Measurements from ENCODE around the gene ZBED4.

The ZBED4 gene

DNA sequence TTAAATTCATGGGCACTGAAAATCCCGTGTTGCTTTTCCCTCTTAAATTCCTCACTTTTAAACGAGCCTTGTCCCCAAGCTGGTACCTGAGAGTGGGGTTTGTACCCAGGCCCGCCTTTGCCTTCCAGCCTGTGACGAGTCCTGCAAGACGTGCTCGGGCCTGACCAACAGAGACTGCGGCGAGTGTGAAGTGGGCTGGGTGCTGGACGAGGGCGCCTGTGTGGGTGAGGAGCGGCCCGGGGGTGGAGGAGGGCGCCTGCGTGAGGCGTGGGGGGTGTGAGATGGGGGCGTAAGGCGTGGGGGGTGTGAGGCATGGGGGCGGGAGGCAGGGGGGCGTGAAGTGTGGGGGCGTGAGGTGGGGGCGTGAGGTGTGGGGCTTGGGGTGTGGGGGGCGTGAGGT lies 68.8 kb downstream of the ZBED4 start:
- H4K20me1 ChIP-seq (ENCODE audit: control insufficient read depth, insufficient read depth, low read depth, low read length): no peaks in the 10 kb centered on the region; the same call in 1 of the 2 replicates
- peaks cover 66% of the 10 kb centered on the region for H3K36me3 ChIP-seq (ENCODE audit: control insufficient read depth, low read length)

GRCh38 chr22:49922926-49923325 lies 69.3 kb downstream of the ZBED4 start:
- H3K4me1 ChIP-seq (ENCODE audit: control insufficient read depth, low read length): peaks cover 77% of the 10 kb centered on the region
- H3K9me2 ChIP-seq (replicated peaks; ENCODE audit: control insufficient read depth, low read length): no peaks in the 10 kb centered on the region
- peak overlapping the region; percentile 99 for H3K27ac ChIP-seq (ENCODE audit: low read depth, low read length)
- no peaks in the 10 kb centered on the region; the same call in 1 of the 2 replicates for H4K20me1 ChIP-seq (ENCODE audit: control insufficient read depth, insufficient read depth, low read depth, low read length)
- peak overlapping the region; percentile 99 for H3K4me2 ChIP-seq (ENCODE audit: low read length)
- H3K27me3 ChIP-seq (ENCODE audit: control insufficient read depth, low read length): no peaks in the 10 kb centered on the region
- peaks cover 68% of the 10 kb centered on the region for H3K36me3 ChIP-seq (ENCODE audit: control insufficient read depth, low read length)
- no peak for TF ChIP-seq EZH2phosphoT487 (IDR thresholded peaks at IDR 0.05; ENCODE audit: borderline replicate concordance, low read length)
- no peak for TF ChIP-seq CTCF (IDR thresholded peaks at IDR 0.05; ENCODE audit: low read depth, low read length, poor library complexity, severe bottlenecking)
- peaks cover 46% of the 10 kb centered on the region for H3K79me2 ChIP-seq (ENCODE audit: control insufficient read depth, low read length)
- H3F3A ChIP-seq (ENCODE audit: control insufficient read depth, insufficient read depth): peaks cover 36% of the 10 kb centered on the region
- H3K4me3 ChIP-seq (ENCODE audit: low read length): peak overlapping the region; percentile 62
- H3K9me3 ChIP-seq (ENCODE audit: control insufficient read depth, insufficient read depth, low read length): no peaks in the 10 kb centered on the region

More for the DNA sequence above, 68.8 kb downstream of the ZBED4 start:
- Histone ChIP-seq H3K27me3 (ENCODE audit: control insufficient read depth, low read length) (no peaks in the 10 kb centered on the region), H3K9me3 (ENCODE audit: control insufficient read depth, insufficient read depth, low read length) (no peaks in the 10 kb centered on the region), H3K27ac (ENCODE audit: low read depth, low read length) (peak overlapping the region; percentile 30), H3K79me2 (ENCODE audit: control insufficient read depth, low read length) (peaks cover 50% of the 10 kb centered on the region), H3K4me2 (ENCODE audit: low read length) (peak overlapping the region; percentile 17; the same call in 1 of the 2 replicates), H3K4me1 (ENCODE audit: control insufficient read depth, low read length) (peaks cover 77% of the 10 kb centered on the region), H3K4me3 (ENCODE audit: low read length) (no peak overlapping the region), H3F3A (ENCODE audit: control insufficient read depth, insufficient read depth) (peaks cover 35% of the 10 kb centered on the region), H3K9me2 (replicated peaks; ENCODE audit: control insufficient read depth, low read length) (no peaks in the 10 kb centered on the region)
- no peak for TF ChIP-seq CTCF (IDR thresholded peaks at IDR 0.05; ENCODE audit: low read depth, low read length, poor library complexity, severe bottlenecking)
- TF ChIP-seq EZH2phosphoT487 (IDR thresholded peaks at IDR 0.05; ENCODE audit: borderline replicate concordance, low read length): no peak

GRCh38 chr22:49923445-49923844 lies 69.8 kb downstream of the ZBED4 start:
- Histone ChIP-seq H3K4me3 (ENCODE audit: low read length) (peak overlapping the region; percentile 62), H3K4me1 (ENCODE audit: control insufficient read depth, low read length) (peaks cover 81% of the 10 kb centered on the region), H3K79me2 (ENCODE audit: control insufficient read depth, low read length) (peaks cover 44% of the 10 kb centered on the region), H3K27me3 (ENCODE audit: control insufficient read depth, low read length) (no peaks in the 10 kb centered on the region), H3K9me2 (replicated peaks; ENCODE audit: control insufficient read depth, low read length) (no peaks in the 10 kb centered on the region), H4K20me1 (ENCODE audit: control insufficient read depth, insufficient read depth, low read depth, low read length) (no peaks in the 10 kb centered on the region; the same call in 1 of the 2 replicates), H3F3A (ENCODE audit: control insufficient read depth, insufficient read depth) (peaks cover 36% of the 10 kb centered on the region), H3K4me2 (ENCODE audit: low read length) (peak overlapping the region; percentile 99), H3K9me3 (ENCODE audit: control insufficient read depth, insufficient read depth, low read length) (no peaks in the 10 kb centered on the region), H3K27ac (ENCODE audit: low read depth, low read length) (peak overlapping the region; percentile 99), H3K36me3 (ENCODE audit: control insufficient read depth, low read length) (peaks cover 70% of the 10 kb centered on the region)
- TF ChIP-seq CTCF (IDR thresholded peaks at IDR 0.05; ENCODE audit: low read depth, low read length, poor library complexity, severe bottlenecking) (peak; percentile 93), EZH2phosphoT487 (IDR thresholded peaks at IDR 0.05; ENCODE audit: borderline replicate concordance, low read length) (no peak)
